DMS79 (cell line): ENCODE results near the gene MTNR1A.

Experiments used
- DNase-seq: peaks from one replicate; lab custom pipeline; 2025; lab: John Stamatoyannopoulos, UW

Gene MTNR1A

DNA sequence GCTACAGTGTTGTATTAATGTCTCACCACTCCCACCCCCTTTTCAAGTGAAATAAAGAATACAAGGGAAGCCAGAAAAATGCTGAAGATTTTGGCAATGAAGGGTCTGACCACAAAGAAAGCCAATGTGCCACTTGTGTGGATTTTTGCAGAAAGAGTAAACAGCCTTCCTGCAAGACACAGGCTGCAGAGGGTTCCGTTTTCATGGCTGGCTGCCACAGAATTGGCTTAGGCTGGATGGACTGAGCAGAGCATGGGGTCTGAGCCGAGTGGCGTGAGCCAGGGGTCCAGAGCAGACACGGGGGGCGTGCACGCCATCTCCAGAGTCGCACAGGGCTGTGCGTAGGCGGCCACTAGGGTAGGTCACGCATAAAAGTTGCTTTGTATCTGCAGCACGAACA is 69.2 kb downstream of the MTNR1A start:
- no peak for DNase-seq

DNA sequence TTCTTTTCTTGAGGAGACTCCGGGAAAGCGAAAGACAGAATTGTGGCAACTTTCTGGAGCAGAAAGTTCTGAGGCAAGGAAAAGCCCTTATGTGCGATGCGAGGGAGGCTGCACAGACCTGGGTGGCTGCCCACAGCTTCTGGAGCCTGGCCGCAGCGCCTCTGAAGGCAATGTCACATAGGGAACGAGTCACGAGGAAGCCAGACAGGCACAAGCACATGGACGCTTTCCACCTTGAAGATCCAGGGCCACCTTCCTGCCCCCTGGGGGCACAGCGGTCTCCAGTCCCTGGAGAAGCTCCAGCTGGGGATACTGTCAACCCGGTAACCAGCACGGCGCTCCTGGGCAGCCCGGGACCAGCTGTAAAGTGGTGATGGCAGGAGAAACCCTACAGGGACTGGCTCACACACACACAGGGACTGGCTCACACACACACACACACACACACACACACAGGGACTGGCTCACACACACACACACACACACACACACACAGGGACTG is 69.8 kb downstream of the MTNR1A start:
- no peak for DNase-seq

GRCh38 chr4:186485150-186485549 is 70.2 kb downstream of the MTNR1A start:
- DNase-seq, result no peak

DNA sequence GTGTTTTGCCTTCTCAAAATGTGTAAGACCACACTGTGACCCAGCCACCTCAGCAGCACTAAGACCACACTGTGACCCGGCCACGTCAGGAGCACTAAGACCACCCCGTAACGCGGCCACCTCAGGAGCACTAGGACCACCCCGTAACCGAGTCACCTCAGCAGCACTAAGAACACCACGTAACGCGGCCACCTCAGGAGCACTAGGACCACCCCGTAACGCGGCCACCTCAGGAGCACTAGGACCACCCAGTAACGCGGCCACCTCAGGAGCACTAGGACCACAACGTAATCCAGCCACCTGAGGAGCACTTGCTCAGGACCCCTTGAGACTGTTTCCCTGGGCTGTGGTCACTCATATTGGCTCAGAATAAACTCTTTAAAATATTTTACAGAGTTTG is 71.7 kb downstream of the MTNR1A start:
- no peak for DNase-seq
